ENCODE data around the gene CA14. TPM values are rescaled to one million over a fixed set of nuclear protein-coding genes. Genes with fewer than 3 reads are reported as not detected.
A peak's percentile ranks its signal among the peaks of the same experiment; 100 is the strongest.
"Not testable (repeated sequence)": the region's sequence is repeated elsewhere in the genome, so short reads cannot be mapped to it uniquely, and the experiment has no call there.

Gene CA14

DNA sequence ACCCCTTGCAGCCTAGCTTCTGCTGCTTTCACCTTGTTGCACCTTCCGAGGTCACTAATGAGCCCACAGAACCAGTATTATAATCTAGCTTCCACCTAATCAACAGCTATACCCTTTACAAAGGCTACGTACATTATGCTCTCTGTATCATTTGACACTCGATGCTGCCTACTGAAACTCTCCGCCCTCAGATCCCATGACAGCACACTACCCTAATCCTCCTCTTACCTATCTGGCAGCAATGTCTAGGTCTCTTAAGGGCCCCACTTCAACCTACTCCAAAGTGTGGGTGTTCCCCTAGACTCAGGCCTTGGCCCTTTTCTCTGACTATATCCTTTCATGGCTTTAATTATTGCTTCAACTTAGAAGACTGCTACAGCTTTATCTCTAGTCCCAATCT, 31.2 kb downstream of the CA14 start:
- Histone ChIP-seq H3K9ac (ENCODE audit: low read depth, low read length) (no peak overlapping the region), H3K9me3 (replicated peaks; ENCODE audit: low read length) (no peaks in the 10 kb centered on the region), H3K36me3 (ENCODE audit: insufficient read depth, low read length) (no peaks in the 10 kb centered on the region), H3K4me3 (ENCODE audit: low read length) (no peak overlapping the region), H3K4me2 (ENCODE audit: low read length) (no peak overlapping the region), H3K4me1 (ENCODE audit: control insufficient read depth, insufficient read depth, low read length) (peaks cover 5% of the 10 kb centered on the region), H3K27me3 (ENCODE audit: control insufficient read depth, insufficient read depth, low read length) (no peaks in the 10 kb centered on the region)

DNA sequence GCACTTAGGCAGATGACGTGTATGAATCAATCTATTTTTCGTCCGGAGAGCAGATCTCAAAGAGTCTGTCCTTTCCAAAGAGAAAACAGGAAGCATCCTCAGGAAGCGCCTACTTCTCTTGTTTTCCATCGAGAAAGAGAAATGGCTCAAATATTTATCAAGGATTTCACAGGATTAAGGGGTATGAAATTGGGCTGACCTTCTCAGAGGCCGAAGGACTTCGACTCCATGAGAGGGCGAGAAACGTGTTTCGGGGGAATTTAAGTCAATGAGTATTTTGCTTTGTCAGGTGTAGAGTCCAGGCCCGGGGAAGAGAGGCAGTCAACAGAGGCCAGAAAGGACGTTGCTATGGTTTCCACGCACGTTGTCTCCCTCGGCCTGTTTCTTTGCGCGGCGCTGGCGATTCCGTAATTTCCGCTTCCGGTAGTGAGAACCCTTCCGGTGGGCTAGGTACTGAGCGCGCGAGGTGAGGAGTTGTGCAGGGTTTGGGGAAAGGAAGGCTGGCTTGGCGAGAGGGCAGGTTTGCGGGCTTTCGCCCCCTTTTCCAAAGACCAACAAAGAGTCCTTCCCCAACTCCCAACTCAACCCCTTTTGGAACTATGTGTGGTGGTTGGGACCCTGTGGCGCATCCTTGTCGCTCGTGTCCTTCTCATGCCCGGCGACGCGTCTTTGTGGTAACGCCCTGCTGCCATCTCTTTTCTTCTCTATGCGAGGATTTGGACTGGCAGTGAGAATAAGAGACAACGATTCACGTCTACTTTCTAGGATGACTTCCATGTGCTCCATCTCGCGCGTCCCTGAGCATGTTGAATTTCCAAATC, 36.1 kb downstream of the CA14 start, which contains the start of gene MRPS21:
Gene MRPS21 (plus strand): TSS at position 429 of the 821 bp plus-strand sequence. CDS start 506 bp downstream, outside the sequence.
- Histone ChIP-seq H3K4me2 (ENCODE audit: low read length) (peak within 1 kb of the TSS; percentile 84), H3K9me3 (replicated peaks; ENCODE audit: low read length) (no peaks in the 10 kb centered on the region), H3K27me3 (ENCODE audit: control insufficient read depth, insufficient read depth, low read length) (no peaks in the 10 kb centered on the region), H3K36me3 (ENCODE audit: insufficient read depth, low read length) (peaks cover 15% of the 10 kb centered on the region), H3K4me3 (ENCODE audit: low read length) (peak within 1 kb of the TSS; percentile 80), H3K4me1 (ENCODE audit: control insufficient read depth, insufficient read depth, low read length) (peaks cover 9% of the 10 kb centered on the region), H3K9ac (ENCODE audit: low read depth, low read length) (peak within 1 kb of the TSS; percentile 84)

- no peaks in the 10 kb centered on the region for H3K9me3 ChIP-seq (replicated peaks; ENCODE audit: low read length)
- peaks cover 17% of the 10 kb centered on the region for H3K36me3 ChIP-seq (ENCODE audit: insufficient read depth, low read length)
- no peak overlapping the region for H3K9ac ChIP-seq (ENCODE audit: low read depth, low read length)
- H3K27me3 ChIP-seq (ENCODE audit: control insufficient read depth, insufficient read depth, low read length) = no peaks in the 10 kb centered on the region
- no peak overlapping the region for H3K4me3 ChIP-seq (ENCODE audit: low read length)
- peak overlapping the region; percentile 5 for H3K4me2 ChIP-seq (ENCODE audit: low read length)
- H3K4me1 ChIP-seq (ENCODE audit: control insufficient read depth, insufficient read depth, low read length) = peaks cover 9% of the 10 kb centered on the region
These were observed 37.9 kb downstream of the CA14 start for GRCh38 chr1:150295476-150295875.

DNA sequence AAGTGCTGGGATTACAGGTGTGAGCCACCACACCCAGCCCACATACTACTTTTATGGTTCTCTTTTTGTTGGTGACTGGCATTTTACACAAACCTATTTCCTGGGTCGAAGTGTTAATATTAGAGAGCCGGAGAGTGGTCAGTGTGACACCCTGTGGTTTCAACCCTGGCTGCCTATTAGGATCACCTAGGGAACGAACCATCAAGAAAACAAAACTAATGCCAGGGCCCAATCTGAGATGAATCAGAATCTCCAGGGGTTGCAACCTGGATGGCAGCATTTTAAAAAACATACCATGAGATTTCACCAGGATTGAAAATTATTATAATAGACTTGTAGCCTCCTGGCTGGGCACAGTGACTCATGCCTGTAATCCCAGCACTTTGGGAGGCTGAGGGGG, 42.1 kb downstream of the CA14 start:
- Histone ChIP-seq H3K9me3 (replicated peaks; ENCODE audit: low read length) (no peaks in the 10 kb centered on the region), H3K4me3 (ENCODE audit: low read length) (no peak overlapping the region), H3K4me1 (ENCODE audit: control insufficient read depth, insufficient read depth, low read length) (peaks cover 4% of the 10 kb centered on the region), H3K36me3 (ENCODE audit: insufficient read depth, low read length) (peaks cover 39% of the 10 kb centered on the region), H3K4me2 (ENCODE audit: low read length) (no peak overlapping the region), H3K9ac (ENCODE audit: low read depth, low read length) (no peak overlapping the region), H3K27me3 (ENCODE audit: control insufficient read depth, insufficient read depth, low read length) (no peaks in the 10 kb centered on the region)

DNA sequence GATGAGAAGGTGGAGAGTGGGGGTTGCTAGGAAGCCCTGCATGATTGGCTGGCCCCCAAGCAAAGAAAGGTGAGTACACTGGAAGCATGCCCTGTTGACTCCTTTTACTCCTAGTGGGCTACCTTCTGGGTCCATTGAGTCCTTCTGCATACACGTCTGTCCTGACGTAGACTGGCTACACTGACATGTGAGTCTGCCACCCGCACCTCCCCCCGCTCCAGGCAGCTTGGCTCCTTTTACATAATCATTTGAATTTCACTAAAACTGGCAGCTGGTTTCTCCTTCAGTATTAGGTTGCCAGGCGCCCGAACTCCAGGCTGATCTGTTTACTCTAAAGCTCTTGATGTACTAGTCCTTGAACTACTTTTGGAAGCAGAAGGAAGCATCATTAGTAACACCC, 44.8 kb downstream of the CA14 start:
- no peak overlapping the region for H3K4me2 ChIP-seq (ENCODE audit: low read length)
- H3K9ac ChIP-seq (ENCODE audit: low read depth, low read length) = no peak overlapping the region
- no peaks in the 10 kb centered on the region for H3K9me3 ChIP-seq (replicated peaks; ENCODE audit: low read length)
- no peaks in the 10 kb centered on the region for H3K27me3 ChIP-seq (ENCODE audit: control insufficient read depth, insufficient read depth, low read length)
- no peak overlapping the region for H3K4me3 ChIP-seq (ENCODE audit: low read length)
- peaks cover 28% of the 10 kb centered on the region for H3K36me3 ChIP-seq (ENCODE audit: insufficient read depth, low read length)
- H3K4me1 ChIP-seq (ENCODE audit: control insufficient read depth, insufficient read depth, low read length) = no peaks in the 10 kb centered on the region

- H3K27me3 ChIP-seq (ENCODE audit: control insufficient read depth, insufficient read depth, low read length) = no peaks in the 10 kb centered on the region
- H3K4me3 ChIP-seq (ENCODE audit: low read length) = no peak overlapping the region
- H3K9me3 ChIP-seq (replicated peaks; ENCODE audit: low read length) = no peaks in the 10 kb centered on the region
- H3K4me2 ChIP-seq (ENCODE audit: low read length) = no peak overlapping the region
- H3K9ac ChIP-seq (ENCODE audit: low read depth, low read length) = no peak overlapping the region
- no peaks in the 10 kb centered on the region for H3K4me1 ChIP-seq (ENCODE audit: control insufficient read depth, insufficient read depth, low read length)
- peaks cover 33% of the 10 kb centered on the region for H3K36me3 ChIP-seq (ENCODE audit: insufficient read depth, low read length)
These were observed 45.3 kb downstream of the CA14 start for GRCh38 chr1:150302902-150303301.

DNA sequence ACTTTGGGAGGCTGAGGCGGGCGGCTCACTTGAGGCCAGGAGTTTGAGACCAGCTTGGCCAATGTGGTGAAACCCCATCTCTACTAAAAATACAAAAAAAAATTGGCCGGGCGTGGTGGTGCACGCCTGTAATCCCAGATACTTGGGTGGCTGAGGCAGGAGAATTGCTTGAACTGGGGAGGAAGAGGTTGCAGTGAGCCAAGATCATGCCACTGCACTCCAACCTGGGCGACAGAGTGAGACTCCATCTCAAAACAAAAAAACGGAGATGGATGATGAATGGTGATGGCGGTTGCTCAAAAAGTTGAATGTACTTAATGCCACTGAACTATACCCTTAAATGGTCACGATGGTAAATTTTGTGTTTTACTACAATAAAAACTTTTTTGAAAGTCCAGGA, 51.0 kb downstream of the CA14 start:
- H3K4me3 ChIP-seq (ENCODE audit: low read length); H3K27me3 ChIP-seq (ENCODE audit: control insufficient read depth, insufficient read depth, low read length); H3K4me2 ChIP-seq (ENCODE audit: low read length); H3K4me1 ChIP-seq (ENCODE audit: control insufficient read depth, insufficient read depth, low read length); H3K9ac ChIP-seq (ENCODE audit: low read depth, low read length); H3K9me3 ChIP-seq (replicated peaks; ENCODE audit: low read length): not testable (repeated sequence)
- peaks cover 13% of the 10 kb centered on the region for H3K36me3 ChIP-seq (ENCODE audit: insufficient read depth, low read length)

DNA sequence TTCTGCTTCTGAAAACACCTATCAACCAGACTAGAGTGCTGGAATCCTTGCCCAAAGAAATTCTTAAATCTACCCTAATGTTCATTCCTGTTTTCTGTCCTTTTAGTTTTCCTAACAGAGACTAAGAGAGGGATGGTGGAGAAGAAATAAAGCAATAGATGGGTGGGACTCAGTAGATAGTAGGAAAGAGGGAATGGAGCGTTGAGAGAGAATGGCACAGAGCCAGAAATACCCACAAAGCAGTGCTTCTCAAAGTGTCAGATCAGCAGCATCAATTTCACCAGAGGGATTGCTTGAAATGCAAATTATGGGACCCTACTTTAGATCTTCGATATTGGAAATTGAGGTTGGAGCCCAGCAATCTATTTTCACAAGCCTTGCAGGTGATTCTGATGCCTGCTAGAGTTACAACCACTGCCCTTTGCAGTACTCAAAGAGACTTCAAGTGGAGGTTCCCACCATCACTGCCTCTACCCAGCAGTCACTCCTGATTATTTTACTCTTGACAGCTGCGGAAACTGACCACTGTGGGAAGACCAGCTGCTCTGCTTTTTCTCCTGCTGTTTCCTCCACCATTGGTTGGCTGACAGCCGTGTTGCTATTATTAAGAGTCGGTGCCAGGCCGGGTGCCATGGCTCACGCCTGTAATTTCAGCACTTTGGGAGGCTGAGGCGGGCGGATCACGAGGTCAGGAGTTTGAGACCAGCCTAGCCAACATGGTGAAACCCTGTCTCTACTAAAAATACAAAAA, 52.4 kb downstream of the CA14 start:
- no peak overlapping the region for H3K4me2 ChIP-seq (ENCODE audit: low read length)
- H3K27me3 ChIP-seq (ENCODE audit: control insufficient read depth, insufficient read depth, low read length) = no peaks in the 10 kb centered on the region
- H3K4me3 ChIP-seq (ENCODE audit: low read length) = no peak overlapping the region
- H3K36me3 ChIP-seq (ENCODE audit: insufficient read depth, low read length) = peaks cover 11% of the 10 kb centered on the region
- no peak overlapping the region for H3K9ac ChIP-seq (ENCODE audit: low read depth, low read length)
- H3K4me1 ChIP-seq (ENCODE audit: control insufficient read depth, insufficient read depth, low read length) = no peaks in the 10 kb centered on the region
- no peaks in the 10 kb centered on the region for H3K9me3 ChIP-seq (replicated peaks; ENCODE audit: low read length)

GRCh38 chr1:150311762-150312161, 54.2 kb downstream of the CA14 start:
- Histone ChIP-seq H3K4me2 (ENCODE audit: low read length) (no peak overlapping the region), H3K4me1 (ENCODE audit: control insufficient read depth, insufficient read depth, low read length) (no peaks in the 10 kb centered on the region), H3K4me3 (ENCODE audit: low read length) (no peak overlapping the region), H3K9me3 (replicated peaks; ENCODE audit: low read length) (no peaks in the 10 kb centered on the region), H3K9ac (ENCODE audit: low read depth, low read length) (no peak overlapping the region), H3K27me3 (ENCODE audit: control insufficient read depth, insufficient read depth, low read length) (no peaks in the 10 kb centered on the region), H3K36me3 (ENCODE audit: insufficient read depth, low read length) (peaks cover 11% of the 10 kb centered on the region)

Small RNA genes lying within 50 kb of the gene (small RNA-seq; reads per million reads assigned to genes)
- not detected for gene RN7SL480P
- gene RNU2-17P = 263 reads per million, percentile 98 among the genes with 10 or more reads in this experiment
